Astrocyte (in vitro differentiated cells and primary cell): ENCODE measurements around the gene STK35. TPM values are rescaled to one million over a fixed set of nuclear protein-coding genes. Genes with fewer than 3 reads are reported as not detected.

Source experiments
- DNase-seq: peaks from one replicate; pipeline ENCODE4 v3.0.0-alpha.2; 2010; ENCODE audit warnings: low read depth
- FAIRE-seq: peaks from 2 replicates; lab custom pipeline; 2011; peaks lifted over from hg19 to GRCh38; lab: Jason Lieb, UNC
- H2AFZ ChIP-seq: 2 replicates; pipeline ENCODE4 v1.6.0; 2012; ENCODE audit warnings: low read depth, low read length, inconsistent platforms
- H3K27ac ChIP-seq: 2 replicates; pipeline ENCODE4 v1.5.1; 2011; ENCODE audit warnings: low read depth, low read length, inconsistent platforms
- H3K27me3 ChIP-seq: 2 replicates; pipeline ENCODE4 v1.6.0; 2011; ENCODE audit warnings: low read length, inconsistent platforms; ENCODE audit not compliant: insufficient read depth
- H3K36me3 ChIP-seq: 2 replicates; pipeline ENCODE4 v1.5.1; 2011; ENCODE audit warnings: low read length, inconsistent platforms; ENCODE audit not compliant: insufficient read depth
- H3K4me1 ChIP-seq: 2 replicates; pipeline ENCODE4 v1.5.1; 2011; ENCODE audit warnings: low read length, inconsistent platforms; ENCODE audit not compliant: insufficient read depth
- H3K4me2 ChIP-seq: 2 replicates; pipeline ENCODE4 v1.6.0; 2012; ENCODE audit warnings: low read length, inconsistent platforms
- H3K4me3 ChIP-seq: 2 replicates; pipeline ENCODE4 v1.5.1; 2011; ENCODE audit warnings: low read depth, mild to moderate bottlenecking, low read length, inconsistent platforms; ENCODE audit not compliant: insufficient read depth
- H3K79me2 ChIP-seq: 2 replicates; pipeline ENCODE4 v1.6.0; 2012; ENCODE audit warnings: mild to moderate bottlenecking, low read length, inconsistent platforms; ENCODE audit not compliant: insufficient read depth
- H3K9ac ChIP-seq: 2 replicates; pipeline ENCODE4 v1.6.0; 2012; ENCODE audit warnings: mild to moderate bottlenecking, low read length, inconsistent platforms
- H3K9me3 ChIP-seq: 2 replicates; pipeline ENCODE4 v1.5.1; 2012; ENCODE audit warnings: low read depth, mild to moderate bottlenecking, low read length, inconsistent platforms; ENCODE audit not compliant: insufficient read depth
- H4K20me1 ChIP-seq: 2 replicates; pipeline ENCODE4 v1.6.0; 2012; ENCODE audit warnings: low read length, inconsistent platforms; ENCODE audit not compliant: insufficient read depth
- H3K27ac Mint-ChIP-seq: one replicate; pipeline ENCODE4 v1.8.0; 2021; ENCODE audit warnings: mild to moderate bottlenecking, mixed read lengths; ENCODE audit not compliant: unreplicated experiment
- H3K27me3 Mint-ChIP-seq: one replicate; pipeline ENCODE4 v1.8.0; 2021; ENCODE audit warnings: low read depth, mixed read lengths; ENCODE audit not compliant: unreplicated experiment
- H3K36me3 Mint-ChIP-seq: one replicate; pipeline ENCODE4 v1.8.0; 2021; ENCODE audit warnings: low read depth, mixed read lengths; ENCODE audit not compliant: unreplicated experiment
- H3K4me1 Mint-ChIP-seq: one replicate; pipeline ENCODE4 v1.8.0; 2021; ENCODE audit warnings: low read depth, mixed read lengths; ENCODE audit not compliant: unreplicated experiment
- H3K4me3 Mint-ChIP-seq: one replicate; pipeline ENCODE4 v1.8.0; 2021; ENCODE audit warnings: mild to moderate bottlenecking, moderate library complexity, mixed read lengths; ENCODE audit not compliant: unreplicated experiment
- H3K9me3 Mint-ChIP-seq: one replicate; pipeline ENCODE4 v1.8.0; 2021; ENCODE audit warnings: mild to moderate bottlenecking, mixed read lengths; ENCODE audit not compliant: unreplicated experiment
- CTCF ChIP-seq: IDR thresholded peaks from 2 replicates; pipeline ENCODE4 v1.5.1; 2011; ENCODE audit warnings: low read depth, mild to moderate bottlenecking, inconsistent platforms, low read length, moderate library complexity; ENCODE audit not compliant: insufficient read depth
- EZH2 ChIP-seq: IDR thresholded peaks from 2 replicates; pipeline ENCODE4 v1.6.1; 2012; ENCODE audit warnings: mild to moderate bottlenecking, low read length, inconsistent platforms; ENCODE audit not compliant: insufficient read depth
- total RNA-seq: library from RNA; stranded (reverse); gene quantifications from 2 replicates; pipeline ENCODE4 v1.2.1, GENCODE V29; 2021

STK35 gene
- total RNA-seq, 1 donor from 2014 or later = 18.6 TPM

- Mint-ChIP-seq H3K9me3 (no peaks in the 10 kb centered on the region), H3K36me3 (no peaks in the 10 kb centered on the region), H3K27ac (no peak overlapping the region), H3K4me1 (no peaks in the 10 kb centered on the region), H3K4me3 (no peak overlapping the region), H3K27me3 (peaks cover 42% of the 10 kb centered on the region)
- no peak overlapping the region for H2AFZ ChIP-seq
- H3K4me3 ChIP-seq = no peak overlapping the region
- DNase-seq = no peak
- peaks cover 4% of the 10 kb centered on the region for H3K27me3 ChIP-seq
- no peak overlapping the region for H3K9ac ChIP-seq
- no peaks in the 10 kb centered on the region for H3K9me3 ChIP-seq
- no peaks in the 10 kb centered on the region for H3K36me3 ChIP-seq
- H3K79me2 ChIP-seq = no peaks in the 10 kb centered on the region
- no peaks in the 10 kb centered on the region for H4K20me1 ChIP-seq
- no peak overlapping the region for H3K27ac ChIP-seq
- no peak for FAIRE-seq
- TF ChIP-seq CTCF = no peak
- TF ChIP-seq EZH2 = no peak
- H3K4me1 ChIP-seq = no peaks in the 10 kb centered on the region
- no peak overlapping the region for H3K4me2 ChIP-seq
Observed at GRCh38 chr20:2165871-2166270, 64.2 kb downstream of the STK35 start.

GRCh38 chr20:2167112-2167511 is 65.5 kb downstream of the STK35 start:
- peaks cover 8% of the 10 kb centered on the region for H3K27me3 ChIP-seq
- Mint-ChIP-seq H3K4me1 (no peaks in the 10 kb centered on the region), H3K36me3 (no peaks in the 10 kb centered on the region), H3K27ac (no peak overlapping the region), H3K4me3 (no peak overlapping the region), H3K9me3 (no peaks in the 10 kb centered on the region), H3K27me3 (peaks cover 45% of the 10 kb centered on the region)
- H3K4me1 ChIP-seq = no peaks in the 10 kb centered on the region
- no peak for DNase-seq
- no peaks in the 10 kb centered on the region for H4K20me1 ChIP-seq
- no peaks in the 10 kb centered on the region for H3K36me3 ChIP-seq
- no peak overlapping the region for H2AFZ ChIP-seq
- H3K9me3 ChIP-seq = no peaks in the 10 kb centered on the region
- TF ChIP-seq EZH2 = no peak
- TF ChIP-seq CTCF = no peak
- no peak for FAIRE-seq
- no peaks in the 10 kb centered on the region for H3K79me2 ChIP-seq
- H3K4me2 ChIP-seq = no peak overlapping the region
- no peak overlapping the region for H3K4me3 ChIP-seq
- H3K27ac ChIP-seq = no peak overlapping the region
- H3K9ac ChIP-seq = no peak overlapping the region

GRCh38 chr20:2168946-2169345 is 67.3 kb downstream of the STK35 start:
- Histone ChIP-seq H4K20me1 (no peaks in the 10 kb centered on the region), H3K4me2 (no peak overlapping the region), H2AFZ (no peak overlapping the region), H3K9ac (no peak overlapping the region), H3K4me3 (no peak overlapping the region), H3K27me3 (peaks cover 13% of the 10 kb centered on the region), H3K27ac (no peak overlapping the region), H3K9me3 (no peaks in the 10 kb centered on the region), H3K36me3 (no peaks in the 10 kb centered on the region), H3K4me1 (no peaks in the 10 kb centered on the region), H3K79me2 (no peaks in the 10 kb centered on the region)
- no peak for TF ChIP-seq EZH2
- no peak for TF ChIP-seq CTCF
- Mint-ChIP-seq H3K4me3 (no peak overlapping the region), H3K27me3 (peaks cover 39% of the 10 kb centered on the region), H3K9me3 (no peaks in the 10 kb centered on the region), H3K36me3 (no peaks in the 10 kb centered on the region), H3K4me1 (no peaks in the 10 kb centered on the region), H3K27ac (no peak overlapping the region)
- FAIRE-seq (no peak), DNase-seq (no peak)
